Thoracic aorta endothelial cell (primary cell): ENCODE results near the gene RUNDC3A. TPM values are rescaled to one million over a fixed set of nuclear protein-coding genes. Genes with fewer than 3 reads are reported as not detected.

Experiments used
- small RNA-seq: library from RNA; depleted of rRNA; stranded (forward); fragments of <200 nt; gene quantifications from one replicate; pipeline ENCODE3, GENCODE V24; 2012
- total RNA-seq: library from RNA; depleted of rRNA; stranded (reverse); fragments of >200 nt; gene quantifications from 2 replicates; pipeline ENCODE4 v1.2.3, GENCODE V29; 2012

RUNDC3A gene
- total RNA-seq: not detected in 2 replicates

DNA sequence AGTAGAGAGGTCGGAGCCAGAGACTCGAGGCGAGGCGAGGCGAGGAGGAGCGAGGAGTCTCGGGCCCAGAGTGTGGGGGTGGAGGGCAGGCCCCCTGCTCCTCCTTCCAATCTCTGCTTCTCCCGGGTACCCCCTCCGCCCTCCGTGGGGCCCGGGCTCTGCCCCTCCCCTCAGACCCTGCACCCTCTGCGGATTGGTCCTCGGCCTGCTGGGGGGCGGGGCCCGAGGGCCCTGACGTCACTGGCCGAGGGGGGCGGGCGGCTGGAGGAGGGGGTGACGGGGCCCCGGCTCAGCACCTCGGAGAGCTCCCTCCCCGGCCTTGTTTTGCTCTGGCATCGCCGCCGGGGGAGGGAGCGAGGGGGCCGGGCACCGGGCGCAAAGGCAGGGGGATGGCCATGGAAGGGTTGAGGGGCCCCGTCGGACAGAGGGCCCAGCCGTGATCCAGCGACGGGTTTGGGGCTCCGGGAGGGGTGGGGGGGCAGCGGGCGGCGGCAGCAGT is at the start of gene RUNDC3A:
Gene RUNDC3A, plus strand, starts transcription at position 282 of the 499 bp plus-strand sequence. CDS start 232 bp downstream, outside the sequence.

DNA sequence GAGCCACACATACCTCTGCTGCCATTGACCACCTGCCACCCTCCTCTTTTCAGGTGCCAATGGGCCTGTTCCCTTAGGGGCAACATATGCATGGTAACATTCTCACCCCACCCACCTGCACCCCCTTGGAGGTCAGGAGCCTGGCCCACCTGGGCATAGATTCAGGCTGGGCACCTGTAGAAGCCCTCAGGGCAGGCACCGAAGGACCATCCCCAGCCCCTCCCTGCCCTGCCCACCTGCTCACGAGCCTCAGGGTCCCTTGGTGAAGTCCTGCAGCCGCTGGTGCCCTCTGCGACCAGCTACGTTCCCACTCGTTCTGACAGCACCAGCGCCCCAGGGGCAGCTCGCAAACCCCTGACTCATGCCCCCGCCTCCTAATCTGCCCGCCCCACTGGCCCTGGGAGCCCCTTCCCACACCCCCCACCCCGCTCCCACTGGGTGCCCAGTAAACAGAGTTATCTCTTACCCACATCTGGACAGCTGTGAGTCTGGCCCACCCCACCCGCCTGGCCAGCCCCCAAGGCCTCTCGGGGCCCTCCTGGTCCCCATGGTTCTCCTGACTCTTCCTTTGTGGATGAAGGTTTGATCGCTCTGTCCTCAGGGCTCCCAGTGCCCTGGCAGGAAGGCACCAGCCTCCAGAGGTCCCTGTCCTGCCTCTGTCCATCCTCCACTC is 40.4 kb upstream of the RUNDC3A start, which contains the start of gene SLC4A1:
Gene SLC4A1, minus strand, starts transcription at position 318 of the 673 bp plus-strand sequence. CDS start 5,269 bp downstream, outside the sequence.

DNA sequence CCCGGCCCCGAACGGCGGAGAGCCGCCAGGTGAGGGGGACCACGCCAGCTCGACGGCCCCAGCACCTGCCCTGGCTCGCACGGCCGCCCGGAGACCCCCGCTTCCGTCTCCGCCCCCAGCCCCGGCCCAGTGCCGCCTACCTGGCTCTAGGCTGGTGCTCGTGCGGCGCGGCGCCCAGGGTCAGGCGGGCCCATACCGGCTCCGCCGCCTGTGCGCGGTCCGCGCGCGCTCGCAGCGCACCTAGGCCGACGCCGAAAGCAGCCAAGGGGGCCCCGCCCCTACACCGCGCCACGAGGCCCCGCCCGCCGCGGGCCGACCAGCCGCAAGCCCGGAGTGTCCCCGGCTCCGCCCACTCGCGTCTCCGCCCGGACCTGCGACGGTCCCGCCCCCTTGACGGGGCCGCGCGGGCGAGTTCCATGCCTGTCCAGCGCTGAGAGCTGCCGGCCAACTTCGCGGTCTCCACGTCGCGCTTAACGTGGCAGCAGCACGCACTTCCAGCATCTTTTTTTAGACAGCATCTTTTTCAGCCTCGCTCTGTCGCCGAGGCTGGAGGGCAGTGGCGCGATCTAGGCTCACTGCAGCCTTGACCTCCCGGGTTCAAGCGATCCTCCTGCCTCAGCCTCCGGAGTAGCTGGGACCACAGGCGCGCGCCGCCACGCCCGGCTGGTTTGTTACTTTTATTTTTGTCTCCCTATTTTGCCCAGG is 16.3 kb downstream of the RUNDC3A start, which contains the start of gene SLC25A39:
Gene SLC25A39, minus strand, starts transcription at position 253 of the 705 bp plus-strand sequence. CDS start 1,261 bp downstream, outside the sequence.

DNA sequence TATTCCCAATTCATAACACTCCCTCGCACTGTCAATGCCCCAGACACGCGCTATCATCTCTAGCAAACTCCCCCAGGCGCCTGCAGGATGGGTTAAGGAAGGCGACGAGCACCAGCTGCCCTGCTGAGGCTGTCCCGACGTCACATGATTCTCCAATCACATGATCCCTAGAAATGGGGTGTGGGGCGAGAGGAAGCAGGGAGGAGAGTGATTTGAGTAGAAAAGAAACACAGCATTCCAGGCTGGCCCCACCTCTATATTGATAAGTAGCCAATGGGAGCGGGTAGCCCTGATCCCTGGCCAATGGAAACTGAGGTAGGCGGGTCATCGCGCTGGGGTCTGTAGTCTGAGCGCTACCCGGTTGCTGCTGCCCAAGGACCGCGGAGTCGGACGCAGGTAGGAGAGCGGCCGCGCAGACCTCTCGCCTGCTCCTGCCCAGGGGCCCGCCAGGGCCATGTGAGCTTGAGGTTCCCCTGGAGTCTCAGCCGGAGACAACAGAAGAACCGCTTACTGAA is 36.6 kb downstream of the RUNDC3A start, which contains the start of gene GRN:
Gene GRN, plus strand, starts transcription at position 364 of the 515 bp plus-strand sequence. CDS start 3,863 bp downstream, outside the sequence.

DNA sequence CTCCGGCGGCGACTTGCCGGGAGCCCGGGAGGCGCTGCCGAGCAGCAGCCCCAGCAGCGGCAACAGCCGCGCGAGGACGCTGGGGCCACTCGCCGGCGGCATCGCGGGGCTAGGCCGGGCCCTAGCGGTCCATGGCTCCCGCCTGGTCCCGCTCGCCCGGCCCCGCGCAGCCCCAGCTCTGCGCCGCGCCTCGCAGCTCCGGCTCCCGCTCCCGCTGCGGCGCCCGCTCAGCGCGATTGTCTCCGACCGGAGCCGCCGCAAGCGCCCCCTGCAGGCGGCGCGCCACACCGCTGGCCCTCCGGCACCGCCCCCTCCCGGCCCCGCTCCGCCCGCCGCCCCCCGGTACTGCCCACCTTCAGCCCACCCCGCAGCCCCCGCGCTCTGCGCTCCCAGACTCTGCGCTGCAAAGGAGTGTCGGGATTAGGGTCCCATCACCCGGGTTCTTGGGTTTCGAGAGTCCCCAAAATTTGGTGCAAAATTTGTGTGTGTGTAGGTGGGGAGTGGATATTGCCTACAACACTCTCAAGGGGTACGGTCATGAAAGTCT is 55.3 kb downstream of the RUNDC3A start, which contains the start of gene FAM171A2:
Gene FAM171A2, minus strand, starts transcription at position 241 of the 547 bp plus-strand sequence. Its CDS starts 139 bp downstream, at position 102.

Small RNA genes lying within 50 kb of the gene (small RNA-seq; reads per million reads assigned to genes)
- gene RF00012: not detected
- gene RN7SL507P: not detected
- not detected for gene RNU6-453P

Other genes starting within 250 kb of the RUNDC3A start
- gene LSM12, start 241.9 kb upstream of the RUNDC3A start, total RNA-seq: 68.9 and 82.3 TPM in 2 replicates
- 23.4 and 34.3 TPM in 2 replicates for gene G6PC3, start 237.9 kb upstream of the RUNDC3A start, total RNA-seq
- gene HDAC5, start 185.0 kb upstream of the RUNDC3A start, total RNA-seq: 16.2 and 25.6 TPM in 2 replicates
- gene HROB, start 166.7 kb upstream of the RUNDC3A start, total RNA-seq: 3.9 and 6.9 TPM in 2 replicates
- gene ASB16, start 137.9 kb upstream of the RUNDC3A start, total RNA-seq: not detected in 2 replicates
- gene TMUB2, start 121.6 kb upstream of the RUNDC3A start, total RNA-seq: 17.7 and 20.2 TPM in 2 replicates
- gene ATXN7L3, start 108.7 kb upstream of the RUNDC3A start, total RNA-seq: 48.7 and 51.0 TPM in 2 replicates
- 60.1 and 74.1 TPM in 2 replicates for gene UBTF, start 88.9 kb upstream of the RUNDC3A start, total RNA-seq
- gene SLC4A1, start 40.5 kb upstream of the RUNDC3A start, total RNA-seq: not detected in 2 replicates
- 70.9 and 84.0 TPM in 2 replicates for gene SLC25A39, start 16.2 kb downstream of the RUNDC3A start, total RNA-seq
- 153 and 193 TPM in 2 replicates for gene GRN, start 36.7 kb downstream of the RUNDC3A start, total RNA-seq
- 3.8 and 5.2 TPM in 2 replicates for gene FAM171A2, start 55.3 kb downstream of the RUNDC3A start, total RNA-seq
- 0.22 TPM in 1 of 2 replicates, not detected in the other for gene ITGA2B, start 81.0 kb downstream of the RUNDC3A start, total RNA-seq
- 28.7 and 37.5 TPM in 2 replicates for gene GPATCH8, start 194.8 kb downstream of the RUNDC3A start, total RNA-seq
- 0.66 and 1.2 TPM in 2 replicates for gene FZD2, start 248.9 kb downstream of the RUNDC3A start, total RNA-seq